GM12878 (cell line): Measurements from ENCODE around the gene ABCC1. TPM values are rescaled to one million over a fixed set of nuclear protein-coding genes. Genes with fewer than 3 reads are reported as not detected.

Experiments
- ATAC-seq: fragments of 200-7000 bp; cut with Tn5 transposase; 3 replicates; pipeline ENCODE4 v1.9.1; 2020; ENCODE audit warnings: mild to moderate bottlenecking, moderate library complexity
- BruUV-seq: library from RNA; stranded (reverse); fragments of 400-500 nt; replicated peaks from 2 replicates; lab custom pipeline; 2021; lab: Mats Ljungman, UMichigan
- CTCF ChIA-PET: fragments of 300-600 bp; sonication (Branson Sonifier 250); formaldehyde crosslinking; extraction: SDS; loops from one replicate; lab custom pipeline; 2021; ENCODE audit warnings: inconsistent platforms; lab: Yijun Ruan, JAX
- POLR2A ChIA-PET: fragments of 350-600 bp; formaldehyde crosslinking; extraction: SDS; loops from one replicate; lab custom pipeline; 2021; ENCODE audit warnings: inconsistent platforms; lab: Charles Lee
- RAD21 ChIA-PET: fragments of 300-600 bp; sonication (Branson Sonifier 250); formaldehyde crosslinking; loops from one replicate; lab custom pipeline; 2023; ENCODE audit warnings: antibody characterized with exemption; ENCODE audit not compliant: unreplicated experiment; lab: Charles Lee
- SMC1A ChIA-PET: fragments of 300-600 bp; sonication (Branson Sonifier 250); formaldehyde crosslinking; loops from one replicate; lab custom pipeline; 2023; ENCODE audit not compliant: unreplicated experiment, uncharacterized antibody; lab: Charles Lee
- DNase-seq: peaks from one replicate; pipeline ENCODE4 v3.0.0-alpha.2; 2011; ENCODE audit warnings: low read depth, low spot score
- FAIRE-seq: peaks from 3 replicates; lab custom pipeline; 2011; peaks lifted over from hg19 to GRCh38; lab: Jason Lieb, UNC
- H2AFZ ChIP-seq: 2 replicates; pipeline ENCODE4 v1.6.0; 2011; ENCODE audit warnings: low read depth, low read length, control low read depth; ENCODE audit not compliant: control insufficient read depth
- H3K27ac ChIP-seq: 2 replicates; pipeline ENCODE4 v1.5.1; 2011; ENCODE audit warnings: control low read depth; ENCODE audit not compliant: control insufficient read depth, insufficient read depth
- H3K27me3 ChIP-seq, 2 experiments: replicated peaks in 1 of 2; 2 replicates each; pipeline versions ENCODE4 v1.6.0 to v1.6.1; 2011; ENCODE audit warnings: low read length in 1 of 2; ENCODE audit not compliant: control insufficient read depth in 2 of 2, insufficient read depth in 2 of 2
- H3K36me3 ChIP-seq, 2 experiments: 2 replicates each; pipeline ENCODE4 v1.5.1; 2011; ENCODE audit warnings: low read length in 1 of 2; ENCODE audit not compliant: control insufficient read depth in 2 of 2, insufficient read depth in 2 of 2
- H3K4me1 ChIP-seq: 2 replicates; pipeline ENCODE4 v1.6.1; 2011; ENCODE audit warnings: mild to moderate bottlenecking, low read length, moderate library complexity, mixed read lengths; ENCODE audit not compliant: control insufficient read depth, insufficient read depth
- H3K4me2 ChIP-seq: 2 replicates; pipeline ENCODE4 v1.6.0; 2011; ENCODE audit warnings: control low read depth; ENCODE audit not compliant: control insufficient read depth, insufficient read depth
- H3K4me3 ChIP-seq: fragments of 200-600 bp; sonication (generic); 2 replicates; pipeline ENCODE4 v1.5.1; 2016
- H3K79me2 ChIP-seq: 2 replicates; pipeline ENCODE4 v1.6.0; 2011; ENCODE audit warnings: low read length; ENCODE audit not compliant: control insufficient read depth, insufficient read depth
- H3K9ac ChIP-seq: 2 replicates; pipeline ENCODE4 v1.8.0; 2011; ENCODE audit warnings: low read length, control low read depth, mixed read lengths; ENCODE audit not compliant: control insufficient read depth, insufficient read depth
- H3K9me3 ChIP-seq: replicated peaks from 3 replicates; pipeline ENCODE4 v1.5.1; 2011; ENCODE audit warnings: mild to moderate bottlenecking, low read length; ENCODE audit not compliant: control insufficient read depth, insufficient read depth
- H4K20me1 ChIP-seq: 2 replicates; pipeline ENCODE4 v1.6.0; 2011; ENCODE audit not compliant: control insufficient read depth, insufficient read depth
- BHLHE40 ChIP-seq, 2 experiments: fragments of 450-650 bp in 1 of 2; IDR thresholded peaks; 2 replicates each; pipeline ENCODE4 v1.6.1; 2011 to 2017; ENCODE audit warnings: low read depth in 2 of 2, borderline replicate concordance in 1 of 2, improper control_type of control experiment in 1 of 2, low read length in 1 of 2, mild to moderate bottlenecking in 1 of 2
- CBFB ChIP-seq: IDR thresholded peaks from 2 replicates; pipeline ENCODE4 v1.6.1; 2016; ENCODE audit warnings: antibody characterized with exemption, low read depth
- CHD2 ChIP-seq: IDR thresholded peaks from 2 replicates; pipeline ENCODE4 v1.6.1; 2011; ENCODE audit warnings: low read depth, low read length, improper control_type of control experiment, borderline replicate concordance
- E2F4 ChIP-seq: IDR thresholded peaks from 2 replicates; pipeline ENCODE4 v1.6.1; 2012; ENCODE audit warnings: low read depth, low read length, improper control_type of control experiment
- EZH2 ChIP-seq: IDR thresholded peaks from 2 replicates; pipeline ENCODE4 v1.6.1; 2012; ENCODE audit warnings: low read depth, mild to moderate bottlenecking, control low read depth, inconsistent platforms, low read length, borderline replicate concordance; ENCODE audit not compliant: control insufficient read depth
- FOXM1 ChIP-seq: IDR thresholded peaks from 2 replicates; pipeline ENCODE4 v1.6.1; 2012; ENCODE audit warnings: low read depth, mild to moderate bottlenecking, inconsistent platforms, low read length, moderate library complexity
- KLF5 ChIP-seq: fragments of 450-650 bp; IDR thresholded peaks from 2 replicates; pipeline ENCODE4 v1.6.1; 2014; ENCODE audit warnings: mild to moderate bottlenecking; ENCODE audit not compliant: partially characterized antibody
- MEF2B ChIP-seq: fragments of 450-650 bp; IDR thresholded peaks from 2 replicates; pipeline ENCODE4 v1.6.1; 2018; ENCODE audit warnings: mild to moderate bottlenecking, moderate library complexity; ENCODE audit not compliant: partially characterized antibody, poor library complexity, severe bottlenecking
- PRDM15 ChIP-seq: fragments of 450-650 bp; formaldehyde crosslinking; IDR thresholded peaks from 2 replicates; pipeline ENCODE4 v1.4.0; 2020; ENCODE audit warnings: mild to moderate bottlenecking, moderate library complexity
- RAD21 ChIP-seq: IDR thresholded peaks from 2 replicates; pipeline ENCODE4 v1.6.1; 2011; ENCODE audit warnings: mild to moderate bottlenecking, low read depth, low read length, moderate library complexity; ENCODE audit not compliant: insufficient read depth
- RELA ChIP-seq: fragments of 450-650 bp; IDR thresholded peaks from 2 replicates; pipeline ENCODE4 v1.8.0; 2014; ENCODE audit warnings: borderline replicate concordance; ENCODE audit not compliant: partially characterized antibody
- RELB ChIP-seq: fragments of 450-650 bp; IDR thresholded peaks from 2 replicates; pipeline ENCODE4 v1.6.1; 2017; ENCODE audit warnings: low read depth, mild to moderate bottlenecking, moderate library complexity
- WGBS: methylation state at CpG from one replicate; pipeline ENCODE4 v1.1.6; 2016; ENCODE audit warnings: low lambda C conversion rate; ENCODE audit not compliant: insufficient replicate concordance, insufficient coverage; ENCODE audit errors: missing lambda C conversion rate; 5-methylcytosine and 5-hydroxymethylcytosine counted together
- in situ Hi-C: fragments of 300-500 bp; cut with MboI; formaldehyde crosslinking; loops from 9 replicates; pipeline ENCODE4 v1.14.3; 2018; ENCODE audit warnings: mixed read lengths
- intact Hi-C: fragments of 100-400 bp; cut with micrococcal nuclease; formaldehyde crosslinking; loops from one replicate; pipeline ENCODE4 v1.14.2; 2022; ENCODE audit not compliant: unreplicated experiment
- polyA plus RNA-seq, 11 experiments: library from polyadenylated mRNA; depleted of rRNA in 4 of 11; unstranded in 6 of 11; stranded (reverse) in 5 of 11; fragments of >200 nt; fragmentation: Nextera tagmentation in 4 of 11; fragmentation: Illumina TruSeq in 1 of 11; extraction: Ambion mirVana in 4 of 11; extraction: Trizol in 1 of 11; gene quantifications; 1 replicate in 1 of 11; 2 replicates in 10 of 11; pipeline versions ENCODE4 v1.2.1 to v1.2.3, GENCODE V29; 2011 to 2016; ENCODE audit warnings: inconsistent platforms in 2 of 11, missing spikeins in 2 of 11, low read depth in 1 of 11
- total RNA-seq, 4 experiments: library from RNA; depleted of rRNA in 3 of 4; stranded (reverse); fragments of >200 nt in 3 of 4; fragmentation: Illumina TruSeq in 1 of 4; extraction: Trizol in 1 of 4; gene quantifications; 2 replicates each; pipeline versions ENCODE4 v1.2.1 to v1.2.3, GENCODE V29; 2013 to 2021
- TF ChIP-seq, protein P1 (sequence below): fragments of 450-650 bp; IDR thresholded peaks from 2 replicates; pipeline ENCODE4 v1.6.1; 2017; ENCODE audit warnings: mild to moderate bottlenecking, low read depth, inconsistent platforms; ENCODE audit not compliant: poor library complexity, severe bottlenecking

The ABCC1 gene
- total and polyA plus RNA-seq, 10 of the 15 experiments (the other 5 are each of a cell fraction or from before 2014, with no cell fraction given), result 3.2 to 44.6 (median 14.5) TPM

DNA sequence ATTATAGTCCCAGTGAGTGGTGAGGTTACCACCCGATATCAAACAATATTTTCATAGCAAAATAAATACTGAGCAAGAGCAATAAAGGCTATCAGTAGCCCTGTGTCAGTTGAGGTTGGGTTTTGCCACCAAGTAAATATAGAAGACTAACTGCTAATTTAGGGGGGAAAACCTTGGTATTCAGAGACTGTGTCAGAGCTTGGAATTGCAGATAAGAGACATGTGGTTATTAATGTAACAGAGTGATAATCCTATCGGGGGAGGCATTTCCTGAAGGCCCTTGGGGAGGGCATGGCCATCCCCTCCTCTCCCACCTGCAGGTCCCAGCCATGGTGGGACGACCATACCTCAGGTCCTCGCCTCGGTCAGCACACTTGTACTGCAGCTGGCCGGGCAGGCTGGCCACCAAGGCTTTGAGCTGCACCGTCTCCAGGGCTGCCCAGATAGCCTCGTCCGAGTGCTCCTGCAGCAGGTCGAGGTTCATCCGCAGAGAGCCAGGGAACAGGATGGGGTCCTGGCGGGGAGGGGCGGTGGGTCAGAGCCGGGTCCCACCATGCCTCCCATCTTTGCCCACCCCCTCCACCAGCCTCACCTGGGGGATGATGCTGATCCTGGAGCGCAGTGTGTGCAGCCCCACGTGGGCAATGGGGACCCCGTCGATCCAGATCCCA, 205.0 kb downstream of the ABCC1 start:
- DNase-seq (no peak), FAIRE-seq (no peak), ATAC-seq (no peak)
- ChIA-PET SMC1A (no interaction called here), POLR2A (no interaction called here), RAD21 (no interaction called here), CTCF (no interaction called here)
- no peak overlapping the region for H3K27ac ChIP-seq
- H3K4me2 ChIP-seq, result no peak overlapping the region
- no peaks in the 10 kb centered on the region for H3K4me1 ChIP-seq
- BruUV-seq, result no TSS peak
- intact Hi-C loops (no loop called here), in situ Hi-C loops (no loop called here)
- WGBS, result 55% methylated on average over 12 of the region's 18 CpGs
- no peak overlapping the region for H3K4me3 ChIP-seq
- no peak overlapping the region for H3K9ac ChIP-seq
- H4K20me1 ChIP-seq, result no peaks in the 10 kb centered on the region
- peaks cover 7% of the 10 kb centered on the region; the same call in 2 of the 3 replicates for H3K9me3 ChIP-seq
- H2AFZ ChIP-seq, result no peak overlapping the region
- H3K36me3 ChIP-seq, result no peaks in the 10 kb centered on the region
- no peaks in the 10 kb centered on the region for H3K79me2 ChIP-seq
- H3K27me3 ChIP-seq, result no peaks in the 10 kb centered on the region
- TF ChIP-seq PRDM15 (CRISPR knock-in tag) (no peak), RELB (no peak), EZH2 (no peak), KLF5 (no peak), FOXM1 (no peak), CHD2 (no peak), RAD21 (no peak), CBFB (no peak), MEF2B (no peak), BHLHE40 (IDR thresholded peaks at IDR 0.05; ENCODE audit: borderline replicate concordance in 1 of 2, low read depth in 2 of 2, low read length in 1 of 2) (no peak), RELA (no peak), E2F4 (no peak)
- TF ChIP-seq, protein P1, sequence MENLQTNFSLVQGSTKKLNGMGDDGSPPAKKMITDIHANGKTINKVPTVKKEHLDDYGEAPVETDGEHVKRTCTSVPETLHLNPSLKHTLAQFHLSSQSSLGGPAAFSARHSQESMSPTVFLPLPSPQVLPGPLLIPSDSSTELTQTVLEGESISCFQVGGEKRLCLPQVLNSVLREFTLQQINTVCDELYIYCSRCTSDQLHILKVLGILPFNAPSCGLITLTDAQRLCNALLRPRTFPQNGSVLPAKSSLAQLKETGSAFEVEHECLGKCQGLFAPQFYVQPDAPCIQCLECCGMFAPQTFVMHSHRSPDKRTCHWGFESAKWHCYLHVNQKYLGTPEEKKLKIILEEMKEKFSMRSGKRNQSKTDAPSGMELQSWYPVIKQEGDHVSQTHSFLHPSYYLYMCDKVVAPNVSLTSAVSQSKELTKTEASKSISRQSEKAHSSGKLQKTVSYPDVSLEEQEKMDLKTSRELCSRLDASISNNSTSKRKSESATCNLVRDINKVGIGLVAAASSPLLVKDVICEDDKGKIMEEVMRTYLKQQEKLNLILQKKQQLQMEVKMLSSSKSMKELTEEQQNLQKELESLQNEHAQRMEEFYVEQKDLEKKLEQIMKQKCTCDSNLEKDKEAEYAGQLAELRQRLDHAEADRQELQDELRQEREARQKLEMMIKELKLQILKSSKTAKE, result no peak
